ENCODE results near the gene ALCAM. TPM values are rescaled to one million over a fixed set of nuclear protein-coding genes. Genes with fewer than 3 reads are reported as not detected.
A peak's percentile ranks its signal among the peaks of the same experiment; 100 is the strongest.

The ALCAM gene
- total and polyA plus RNA-seq, 2 donors (not counting 1 experiment from before 2014, with no cell fraction given), result 6.2 to 23.8 TPM

DNA sequence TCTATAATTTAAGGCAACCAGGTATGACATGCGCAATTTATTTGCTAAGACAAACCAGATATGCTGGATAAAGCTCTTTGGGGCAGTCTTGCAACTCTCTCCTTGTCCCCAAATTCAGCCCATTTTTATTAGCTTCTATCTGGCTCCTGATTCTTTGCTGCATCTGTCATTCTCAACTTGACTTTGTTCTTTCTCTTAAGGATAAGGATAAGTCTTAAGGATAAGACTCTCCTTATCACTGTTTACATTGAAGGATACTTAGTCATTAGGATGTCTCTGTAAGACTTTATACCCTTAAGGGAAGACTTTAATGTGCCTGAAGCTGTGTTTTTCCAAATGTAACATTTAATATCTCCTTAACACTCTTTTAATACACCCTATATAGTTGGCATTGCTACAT, 49.2 kb downstream of the ALCAM start:
- no peak overlapping the region for H3K4me2 ChIP-seq (replicated peaks; ENCODE audit: low read depth, low read length, poor library complexity, severe bottlenecking)
- DNase-seq (no peak), ATAC-seq (ENCODE audit: low read depth) (no peak)
- H3K27me3 Mint-ChIP-seq, result no peaks in the 10 kb centered on the region
- H3K36me3 ChIP-seq (replicated peaks in 1 of 2; ENCODE audit: control extremely low read depth in 1 of 2, control insufficient read depth in 1 of 2, extremely low read depth in 1 of 2, insufficient read depth in 2 of 2, low read length in 1 of 2), result no peaks in the 10 kb centered on the region
- H3K27ac Mint-ChIP-seq, result no peak overlapping the region
- H3K4me3 Mint-ChIP-seq, result no peak overlapping the region
- no peak for TF ChIP-seq EZH2 (IDR thresholded peaks at IDR 0.05; ENCODE audit: borderline replicate concordance, insufficient read depth, low read depth, low read length, poor library complexity, severe bottlenecking)
- no peak for TF ChIP-seq CTCF (IDR thresholded peaks at IDR 0.05)
- intact Hi-C loops (cut with micrococcal nuclease), result no loop called here
- no peaks in the 10 kb centered on the region for H3K9me3 ChIP-seq (ENCODE audit: control extremely low read depth in 1 of 3, control insufficient read depth in 2 of 3, insufficient read depth in 1 of 3, low read length in 2 of 3)
- no peaks in the 10 kb centered on the region for H3K9me3 Mint-ChIP-seq (ENCODE audit: insufficient read depth)
- ChIA-PET CTCF (no interaction called here), POLR2A (no interaction called here)
- H3K27me3 ChIP-seq (replicated peaks in 1 of 4; ENCODE audit: control extremely low read depth in 1 of 4, control insufficient read depth in 3 of 4, insufficient read depth in 4 of 4, low read length in 3 of 4), result no peaks in the 10 kb centered on the region
- H3K4me1 Mint-ChIP-seq, result peaks cover 44% of the 10 kb centered on the region
- no peak overlapping the region for H3K9ac ChIP-seq (ENCODE audit: low read length)
- H3K4me3 ChIP-seq (ENCODE audit: control extremely low read depth in 1 of 5, extremely low read depth in 1 of 5, insufficient read depth in 1 of 5, low read depth in 2 of 5, low read length in 4 of 5), result no peak overlapping the region
- H2AFZ ChIP-seq (ENCODE audit: insufficient read depth, low read depth, low read length, poor library complexity, severe bottlenecking), result no peak overlapping the region
- H4K20me1 ChIP-seq (ENCODE audit: control insufficient read depth, insufficient read depth, low read length, poor library complexity, severe bottlenecking), result no peaks in the 10 kb centered on the region
- H3K4me1 ChIP-seq (ENCODE audit: control insufficient read depth in 2 of 2, insufficient read depth in 2 of 2, low read length in 2 of 2), result peaks cover 4 to 21% of the 10 kb centered on the region in 2 donors
- H3K27ac ChIP-seq (ENCODE audit: low read length in 2 of 2), result no peak overlapping the region
- WGBS (ENCODE audit: insufficient coverage), result 100% methylated on average over 1 of the region's 1 CpG
- peaks cover 6% of the 10 kb centered on the region for H3K79me2 ChIP-seq (ENCODE audit: control insufficient read depth, insufficient read depth, low read length)

GRCh38 chr3:105417525-105418289, 51.0 kb downstream of the ALCAM start:
- Histone ChIP-seq H3K36me3 (replicated peaks in 1 of 2; ENCODE audit: control extremely low read depth in 1 of 2, control insufficient read depth in 1 of 2, extremely low read depth in 1 of 2, insufficient read depth in 2 of 2, low read length in 1 of 2) (no peaks in the 10 kb centered on the region), H4K20me1 (ENCODE audit: control insufficient read depth, insufficient read depth, low read length, poor library complexity, severe bottlenecking) (no peaks in the 10 kb centered on the region), H3K79me2 (ENCODE audit: control insufficient read depth, insufficient read depth, low read length) (peaks cover 6% of the 10 kb centered on the region), H3K9me3 (ENCODE audit: control extremely low read depth in 1 of 3, control insufficient read depth in 2 of 3, insufficient read depth in 1 of 3, low read length in 2 of 3) (no peaks in the 10 kb centered on the region), H2AFZ (ENCODE audit: insufficient read depth, low read depth, low read length, poor library complexity, severe bottlenecking) (no peak overlapping the region), H3K4me2 (replicated peaks; ENCODE audit: low read depth, low read length, poor library complexity, severe bottlenecking) (peak overlapping the region; percentile 46), H3K27ac (ENCODE audit: low read length in 2 of 2) (no peak overlapping the region), H3K4me3 (ENCODE audit: control extremely low read depth in 1 of 5, extremely low read depth in 1 of 5, insufficient read depth in 1 of 5, low read depth in 2 of 5, low read length in 4 of 5) (no peak overlapping the region), H3K4me1 (ENCODE audit: control insufficient read depth in 2 of 2, insufficient read depth in 2 of 2, low read length in 2 of 2) (peaks cover 4 to 19% of the 10 kb centered on the region in 2 donors), H3K27me3 (replicated peaks in 1 of 4; ENCODE audit: control extremely low read depth in 1 of 4, control insufficient read depth in 3 of 4, insufficient read depth in 4 of 4, low read length in 3 of 4) (no peaks in the 10 kb centered on the region), H3K9ac (ENCODE audit: low read length) (no peak overlapping the region)
- ATAC-seq (ENCODE audit: low read depth), result no peak
- Mint-ChIP-seq H3K9me3 (ENCODE audit: insufficient read depth) (no peaks in the 10 kb centered on the region), H3K4me1 (peaks cover 38% of the 10 kb centered on the region), H3K27ac (no peak overlapping the region), H3K4me3 (peak overlapping the region; percentile 26), H3K27me3 (no peaks in the 10 kb centered on the region)
- TF ChIP-seq EZH2 (IDR thresholded peaks at IDR 0.05; ENCODE audit: borderline replicate concordance, insufficient read depth, low read depth, low read length, poor library complexity, severe bottlenecking) (no peak), CTCF (IDR thresholded peaks at IDR 0.05) (no peak)
- ChIA-PET POLR2A (no interaction called here), CTCF (no interaction called here)
- intact Hi-C loops (cut with micrococcal nuclease), result no loop called here
- peak; percentile 3 for DNase-seq
- WGBS (ENCODE audit: insufficient coverage), result no CpG with 5 or more reads among the region's 3 CpGs

Data from B cell (primary cell).